GM03348 (cell line): ENCODE results near the gene DHX36.

Experiments
- DNase-seq: peaks from one replicate; pipeline ENCODE4 v3.0.0; 2012; ENCODE audit warnings: low spot score

Gene DHX36, protein sequence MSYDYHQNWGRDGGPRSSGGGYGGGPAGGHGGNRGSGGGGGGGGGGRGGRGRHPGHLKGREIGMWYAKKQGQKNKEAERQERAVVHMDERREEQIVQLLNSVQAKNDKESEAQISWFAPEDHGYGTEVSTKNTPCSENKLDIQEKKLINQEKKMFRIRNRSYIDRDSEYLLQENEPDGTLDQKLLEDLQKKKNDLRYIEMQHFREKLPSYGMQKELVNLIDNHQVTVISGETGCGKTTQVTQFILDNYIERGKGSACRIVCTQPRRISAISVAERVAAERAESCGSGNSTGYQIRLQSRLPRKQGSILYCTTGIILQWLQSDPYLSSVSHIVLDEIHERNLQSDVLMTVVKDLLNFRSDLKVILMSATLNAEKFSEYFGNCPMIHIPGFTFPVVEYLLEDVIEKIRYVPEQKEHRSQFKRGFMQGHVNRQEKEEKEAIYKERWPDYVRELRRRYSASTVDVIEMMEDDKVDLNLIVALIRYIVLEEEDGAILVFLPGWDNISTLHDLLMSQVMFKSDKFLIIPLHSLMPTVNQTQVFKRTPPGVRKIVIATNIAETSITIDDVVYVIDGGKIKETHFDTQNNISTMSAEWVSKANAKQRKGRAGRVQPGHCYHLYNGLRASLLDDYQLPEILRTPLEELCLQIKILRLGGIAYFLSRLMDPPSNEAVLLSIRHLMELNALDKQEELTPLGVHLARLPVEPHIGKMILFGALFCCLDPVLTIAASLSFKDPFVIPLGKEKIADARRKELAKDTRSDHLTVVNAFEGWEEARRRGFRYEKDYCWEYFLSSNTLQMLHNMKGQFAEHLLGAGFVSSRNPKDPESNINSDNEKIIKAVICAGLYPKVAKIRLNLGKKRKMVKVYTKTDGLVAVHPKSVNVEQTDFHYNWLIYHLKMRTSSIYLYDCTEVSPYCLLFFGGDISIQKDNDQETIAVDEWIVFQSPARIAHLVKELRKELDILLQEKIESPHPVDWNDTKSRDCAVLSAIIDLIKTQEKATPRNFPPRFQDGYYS

DNA sequence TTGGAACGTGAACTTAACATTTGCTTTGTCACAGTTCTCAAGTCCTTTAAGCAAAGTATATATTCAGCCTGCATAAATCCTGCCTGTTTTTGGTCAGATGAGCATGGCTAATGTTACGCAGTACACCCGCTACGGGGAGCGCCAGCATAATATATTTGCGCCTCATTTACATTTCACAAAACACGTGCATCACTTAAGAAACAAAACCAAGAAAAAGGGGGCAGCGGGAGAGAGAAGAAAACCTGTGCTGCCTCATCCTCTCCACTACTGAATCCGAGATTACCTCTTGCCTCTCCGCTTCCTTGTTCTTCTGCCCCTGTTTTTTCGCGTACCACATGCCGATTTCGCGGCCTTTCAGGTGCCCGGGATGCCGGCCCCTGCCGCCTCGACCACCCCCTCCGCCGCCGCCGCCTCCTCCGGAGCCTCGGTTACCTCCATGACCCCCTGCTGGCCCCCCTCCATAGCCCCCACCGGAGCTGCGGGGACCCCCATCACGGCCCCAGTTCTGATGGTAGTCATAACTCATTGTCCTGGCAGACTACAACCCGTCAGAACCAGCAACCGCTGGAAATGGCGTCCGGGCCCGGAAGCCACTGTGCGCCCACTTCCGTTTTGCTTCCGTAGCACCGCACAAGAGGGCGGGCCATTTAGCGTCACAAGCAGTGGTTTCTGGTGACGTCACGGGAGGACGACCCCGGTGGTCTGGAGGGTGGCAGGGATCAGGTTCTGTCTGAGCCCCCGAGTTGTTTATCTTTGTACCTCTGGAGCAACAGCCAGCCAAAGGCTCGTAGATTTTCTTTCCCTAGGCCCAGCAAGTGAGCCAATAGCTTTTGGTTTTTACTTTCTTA lies at the start of gene DHX36:
Gene DHX36, minus strand, starts transcription at position 597 of the 848 bp plus-strand sequence. Its CDS starts 71 bp downstream, at position 526.
- peak; percentile 94 for DNase-seq

DNA sequence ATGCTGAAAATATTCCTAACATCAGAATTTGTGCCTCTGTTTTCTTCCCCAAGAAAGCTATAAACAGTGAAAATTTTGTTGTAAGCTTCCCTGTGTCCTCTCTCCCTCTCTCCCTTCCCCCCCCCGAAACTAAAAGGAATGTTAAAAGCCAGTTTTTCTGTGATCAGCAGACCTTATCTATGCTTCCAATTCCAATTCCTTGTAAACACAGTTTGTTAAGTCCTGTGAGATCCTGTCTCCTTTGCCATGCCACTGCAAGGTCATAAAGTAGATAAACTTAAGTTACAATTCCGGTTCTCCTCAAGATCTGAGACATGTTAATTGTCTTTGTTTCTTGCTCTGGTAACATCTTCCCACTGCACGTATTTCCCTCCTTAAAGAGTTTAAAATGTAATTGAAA lies 42.9 kb upstream of the DHX36 start:
- DNase-seq: no peak

DNA sequence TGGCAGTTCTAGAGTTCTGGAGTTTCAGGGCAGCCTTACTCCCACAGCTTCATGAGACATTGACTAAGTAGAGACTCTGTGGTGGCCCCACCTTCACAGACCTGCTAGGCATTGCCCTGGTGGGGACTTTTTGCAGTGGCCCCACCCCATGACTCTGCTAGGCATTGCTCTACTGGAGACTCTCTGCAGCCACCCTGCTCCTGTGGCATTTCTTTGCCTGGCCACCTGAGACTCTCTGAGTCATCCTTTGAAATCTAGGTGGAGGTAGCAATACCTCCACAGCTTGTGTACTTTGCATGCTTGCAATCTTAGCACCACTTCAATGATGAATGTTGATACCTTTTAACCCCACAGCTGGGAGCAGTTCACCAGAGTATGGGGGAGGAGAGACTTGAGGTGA lies 40.6 kb upstream of the DHX36 start:
- no peak for DNase-seq

DNA sequence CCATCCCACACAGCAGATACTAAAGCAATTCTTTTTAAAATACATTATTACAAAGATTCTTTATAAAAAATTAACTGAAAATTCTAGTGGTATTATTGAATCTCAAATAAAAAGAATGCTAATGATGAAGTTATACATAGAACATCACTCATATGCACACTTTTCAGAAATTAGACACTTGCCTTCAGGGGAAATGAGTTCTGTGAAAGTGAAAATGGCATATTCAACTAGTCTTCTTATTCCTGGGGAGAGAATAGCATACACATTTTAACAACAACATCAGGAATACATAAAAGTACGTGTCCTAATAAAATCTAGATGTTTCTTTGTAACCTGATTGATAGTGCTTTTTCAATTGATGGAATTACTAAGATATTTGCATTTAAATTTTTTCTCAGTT lies 36.8 kb upstream of the DHX36 start:
- DNase-seq: no peak

DNA sequence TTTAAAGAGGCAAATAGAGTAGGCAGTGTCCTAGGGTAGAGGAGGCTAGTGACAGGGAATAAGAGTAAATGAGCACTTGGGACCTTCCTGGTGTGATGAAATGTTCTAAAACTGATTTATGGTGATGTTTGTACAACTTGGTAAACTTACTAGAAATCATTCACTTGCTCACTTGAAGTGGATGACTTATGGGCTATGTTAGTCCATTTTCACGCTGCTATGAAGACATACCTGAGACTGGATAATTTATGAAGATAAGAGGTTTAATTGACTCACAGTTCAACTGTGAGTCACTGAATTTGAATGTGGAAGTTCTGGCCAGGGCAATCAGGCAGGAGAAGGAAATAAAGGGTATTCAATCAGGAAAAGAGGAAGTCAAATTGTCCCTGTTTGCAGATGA lies 31.7 kb upstream of the DHX36 start:
- DNase-seq: no peak

DNA sequence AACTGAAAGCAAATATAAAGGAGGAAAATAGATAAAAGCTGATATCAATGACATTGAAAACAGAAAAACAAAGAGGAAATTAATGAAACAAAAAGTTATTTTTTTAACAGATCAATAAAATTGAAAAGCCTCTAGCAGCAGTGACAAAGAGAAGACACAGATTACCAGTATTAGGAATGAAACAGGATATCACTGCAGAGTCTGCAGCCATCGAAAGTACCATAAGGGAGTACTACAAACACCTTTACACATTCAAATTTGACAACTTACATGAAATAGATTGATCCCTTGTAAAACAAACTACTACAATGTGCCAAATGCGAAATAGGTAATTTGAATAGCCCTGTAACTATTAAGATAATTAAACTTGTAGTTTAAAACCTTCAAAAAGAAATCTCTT lies 24.9 kb upstream of the DHX36 start:
- no peak for DNase-seq

DNA sequence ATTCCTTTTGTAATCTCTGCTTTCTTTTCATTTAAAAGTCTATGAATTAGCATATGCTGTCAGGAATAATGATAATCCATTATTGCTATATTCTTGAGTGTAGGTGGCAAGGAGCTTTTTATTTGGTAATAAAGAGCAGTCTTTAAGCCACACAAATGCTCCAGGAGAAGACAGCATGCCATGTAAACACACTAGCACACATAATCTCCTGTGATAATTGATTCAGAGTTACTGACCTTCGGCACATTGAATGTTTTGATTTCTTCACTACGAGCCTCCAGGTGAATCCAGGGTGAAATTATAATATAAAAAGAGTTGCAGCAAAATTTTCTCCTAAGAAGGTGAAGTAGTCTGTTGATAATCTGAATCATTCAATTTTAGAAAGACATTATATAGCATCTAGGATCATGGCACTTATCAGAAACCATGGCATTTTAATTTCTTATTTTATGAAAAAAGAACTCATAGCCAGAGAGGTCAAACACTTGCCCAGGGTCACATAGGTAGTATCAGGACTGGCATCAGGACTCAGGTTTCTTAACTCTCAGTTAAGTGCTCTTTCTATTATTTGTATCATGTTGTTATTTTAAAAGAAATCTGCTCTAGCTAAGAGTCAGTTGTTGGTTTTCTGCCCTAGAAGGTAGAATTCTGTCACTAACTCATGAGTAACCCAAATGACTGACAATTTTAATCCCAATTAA lies 21.3 kb upstream of the DHX36 start:
- no peak for DNase-seq

DNA sequence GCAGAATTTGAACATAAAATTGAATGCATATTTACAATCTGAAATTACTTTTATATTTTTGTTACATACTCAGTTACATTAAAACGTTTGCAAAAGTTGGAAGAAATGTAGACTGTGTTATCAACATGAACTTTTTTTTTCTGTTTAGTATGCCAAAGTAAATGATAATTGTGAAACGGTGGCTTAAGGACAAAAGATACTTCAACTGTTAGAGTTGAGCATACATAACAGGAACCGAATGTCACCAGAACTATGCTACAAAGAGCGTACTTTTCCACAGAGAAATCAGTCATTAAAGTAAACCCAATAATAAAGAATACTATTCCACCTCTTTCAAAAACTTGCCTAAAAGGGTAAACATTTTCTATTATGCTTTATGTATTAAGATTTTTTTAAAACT lies 14.3 kb upstream of the DHX36 start:
- no peak for DNase-seq

DNA sequence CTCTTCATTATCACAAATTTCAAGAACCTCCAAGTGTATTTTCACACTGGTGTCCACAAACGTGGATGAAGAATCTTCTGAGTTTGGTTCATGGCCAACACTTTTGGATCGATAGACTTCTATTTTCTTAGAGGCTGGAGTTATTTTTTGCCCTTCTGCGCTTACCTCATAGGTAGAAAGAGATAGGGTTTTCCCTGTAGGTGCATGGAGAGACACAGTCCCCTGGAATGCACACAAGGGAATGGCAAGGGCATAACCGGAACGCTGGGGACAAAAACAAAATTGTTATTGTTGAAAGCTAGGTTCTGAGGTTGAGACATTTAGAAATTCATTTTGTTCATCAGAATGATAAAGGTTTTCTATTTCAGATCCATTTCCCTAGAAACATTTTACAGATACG lies 13.7 kb upstream of the DHX36 start:
- no peak for DNase-seq

DNA sequence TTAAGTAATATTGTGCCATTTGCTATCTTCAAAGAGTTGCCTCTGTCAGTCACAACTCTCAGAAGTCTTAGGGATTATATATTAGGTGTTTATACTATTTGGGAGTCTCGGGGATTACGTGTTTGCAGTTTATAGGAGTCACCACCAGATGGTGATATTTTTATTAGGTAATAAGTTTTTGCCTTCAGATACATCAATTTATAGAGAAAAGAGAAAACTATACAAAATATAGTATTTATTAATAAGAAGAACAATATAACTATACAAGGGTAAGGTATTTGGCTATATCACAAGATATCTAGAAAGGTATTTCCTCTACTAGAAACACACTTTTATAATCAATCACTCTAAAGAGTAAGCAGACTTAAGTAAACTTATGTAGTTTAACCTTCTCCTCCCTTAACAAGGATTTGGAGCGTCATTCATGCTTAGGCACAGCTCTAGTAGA lies 10.7 kb upstream of the DHX36 start:
- DNase-seq: peak; percentile 33

DNA sequence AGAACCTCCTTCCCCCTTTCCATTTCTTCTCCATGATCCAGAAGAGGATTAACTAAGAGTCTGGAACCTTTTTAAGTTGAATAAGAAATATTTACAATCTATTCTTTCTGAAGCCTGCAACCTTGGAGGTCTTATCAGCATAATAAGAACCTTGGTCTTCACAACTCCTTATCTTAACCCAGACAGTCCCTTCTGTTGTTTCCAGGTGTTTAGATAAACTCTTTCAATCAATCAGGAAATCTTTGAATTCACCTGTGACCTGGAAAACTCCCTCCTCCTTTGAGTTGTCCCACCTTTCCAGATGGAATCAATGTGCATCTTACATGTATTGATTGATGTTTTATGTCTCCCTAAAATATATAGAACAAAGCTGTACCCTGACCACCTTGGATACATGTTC lies 3.6 kb upstream of the DHX36 start:
- no peak for DNase-seq

DNA sequence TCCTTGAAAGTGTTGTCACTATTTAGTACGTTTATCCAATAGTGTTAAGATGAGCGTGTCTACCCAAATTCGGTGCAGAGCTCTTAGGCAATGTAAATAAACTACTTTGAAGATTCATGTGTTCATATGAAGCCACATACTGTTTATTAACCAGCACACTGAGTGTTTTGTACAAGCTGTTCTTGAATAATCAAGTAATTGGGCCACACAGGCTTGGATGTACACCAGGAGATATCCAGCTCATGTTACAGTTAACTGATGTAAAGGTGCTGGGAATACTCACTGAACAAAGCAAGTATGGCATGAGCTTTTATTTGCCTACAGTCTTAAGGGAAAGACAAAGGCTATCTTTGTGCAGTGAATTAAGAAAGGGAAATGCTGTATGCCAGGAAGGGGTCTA lies 632 bp upstream of the DHX36 start:
- no peak for DNase-seq

DNA sequence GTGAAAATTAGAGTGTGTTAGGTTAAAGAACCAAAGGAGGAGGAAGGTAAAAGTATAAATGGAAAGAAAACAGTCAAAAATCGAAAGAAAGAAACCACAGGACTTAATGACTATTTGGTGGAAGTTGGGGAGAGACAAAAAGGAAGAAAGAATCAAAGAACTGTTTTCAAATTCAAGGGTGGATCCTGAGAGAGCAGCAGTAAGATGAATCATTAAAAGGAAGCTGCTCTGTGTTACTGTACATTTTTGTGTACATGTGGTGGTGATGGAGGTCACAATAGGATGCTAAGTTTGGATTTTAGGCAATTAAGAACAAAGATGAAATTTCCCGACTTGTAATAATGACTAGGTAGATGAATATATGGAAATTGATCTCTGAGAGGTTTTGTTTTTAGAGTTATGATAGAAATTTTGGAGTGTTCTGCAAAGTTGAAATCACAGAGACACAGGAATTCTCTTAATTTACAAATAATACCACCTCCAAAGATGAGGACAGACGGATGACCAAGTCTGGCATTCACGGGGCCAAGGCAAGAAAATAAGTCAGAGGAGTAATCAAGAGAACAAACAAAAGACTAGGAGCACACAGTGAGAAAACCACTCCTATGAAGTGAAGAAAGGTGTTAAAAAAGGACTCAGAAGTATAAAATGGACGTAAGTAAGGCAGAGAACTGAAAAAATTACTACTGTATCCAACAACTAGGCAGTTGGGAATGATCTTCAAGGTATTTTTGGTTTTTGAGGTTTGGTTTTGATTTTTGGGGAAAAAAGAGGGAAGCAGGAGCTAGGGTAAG lies 7.1 kb downstream of the DHX36 start:
- DNase-seq: no peak

DNA sequence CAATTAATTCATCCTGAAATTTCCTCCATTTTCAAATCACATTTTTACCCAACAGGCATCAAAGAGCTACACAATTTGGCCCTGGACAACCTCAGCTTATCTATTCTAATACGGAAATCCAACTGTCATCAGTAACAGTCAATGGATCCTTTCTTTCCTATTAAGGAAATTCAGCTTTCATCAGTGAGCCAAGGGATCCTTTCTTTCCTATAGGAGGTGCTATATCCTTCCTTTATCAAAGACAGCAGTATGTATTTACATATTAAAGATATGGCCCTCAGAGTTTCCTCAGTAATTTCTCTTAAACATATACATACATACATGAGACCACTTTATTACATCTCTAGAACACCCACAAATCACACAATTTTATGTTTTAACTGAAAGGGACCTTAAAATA lies 10.1 kb downstream of the DHX36 start:
- no peak for DNase-seq

DNA sequence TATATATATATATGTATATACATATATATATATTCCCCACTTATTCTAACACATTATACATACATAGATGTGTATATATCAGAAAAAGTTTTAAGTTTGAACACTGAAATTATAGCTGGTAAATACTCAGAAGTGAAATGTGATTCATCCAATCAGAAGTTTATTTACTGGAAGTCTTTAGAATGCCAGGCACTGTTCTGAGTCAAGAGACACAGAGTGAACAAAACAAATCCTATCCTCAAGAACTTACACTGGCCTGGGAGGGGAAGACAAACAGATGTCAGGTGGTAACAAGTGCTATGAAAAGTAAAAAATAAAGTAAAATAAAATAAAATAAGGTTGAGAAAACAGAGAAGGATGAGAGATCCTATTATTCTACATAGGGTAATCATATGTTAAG lies 13.4 kb downstream of the DHX36 start:
- DNase-seq: peak; percentile 21

DNA sequence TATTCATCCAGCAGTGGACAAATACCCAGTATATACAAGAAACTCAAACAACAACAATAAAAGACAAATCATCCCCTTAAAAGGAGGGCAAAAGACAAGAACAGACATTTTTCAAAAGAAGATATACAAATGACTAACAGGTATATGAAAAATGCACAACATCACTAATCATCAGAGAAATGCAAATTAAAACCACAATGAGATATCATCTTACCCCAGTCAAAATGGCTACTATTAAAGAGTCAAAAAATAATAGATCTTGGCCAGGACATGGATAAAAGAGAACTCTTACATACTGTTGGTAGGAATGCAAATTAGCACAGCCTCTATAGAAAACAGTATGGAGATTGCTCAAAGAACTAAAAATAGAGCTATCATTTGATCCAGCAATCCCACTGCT lies 16.9 kb downstream of the DHX36 start:
- no peak for DNase-seq

DNA sequence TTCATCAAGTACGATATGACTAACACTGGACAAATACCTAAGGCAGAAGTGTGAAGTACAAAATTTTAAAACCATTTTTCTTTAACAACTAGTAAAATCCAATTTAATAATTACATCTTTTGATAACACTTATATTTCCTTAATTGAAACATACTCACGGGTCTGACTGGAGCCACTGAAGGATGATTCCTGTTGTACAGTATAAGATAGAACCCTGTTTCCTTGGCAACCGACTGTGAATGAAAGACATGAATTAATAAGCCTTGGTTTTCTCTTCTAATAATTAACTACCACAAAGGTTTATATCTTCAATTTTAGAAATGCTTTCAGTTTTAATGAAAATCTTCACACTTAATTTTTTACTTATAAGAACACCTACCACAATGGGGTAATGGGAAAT lies 19.4 kb downstream of the DHX36 start:
- no peak for DNase-seq

DNA sequence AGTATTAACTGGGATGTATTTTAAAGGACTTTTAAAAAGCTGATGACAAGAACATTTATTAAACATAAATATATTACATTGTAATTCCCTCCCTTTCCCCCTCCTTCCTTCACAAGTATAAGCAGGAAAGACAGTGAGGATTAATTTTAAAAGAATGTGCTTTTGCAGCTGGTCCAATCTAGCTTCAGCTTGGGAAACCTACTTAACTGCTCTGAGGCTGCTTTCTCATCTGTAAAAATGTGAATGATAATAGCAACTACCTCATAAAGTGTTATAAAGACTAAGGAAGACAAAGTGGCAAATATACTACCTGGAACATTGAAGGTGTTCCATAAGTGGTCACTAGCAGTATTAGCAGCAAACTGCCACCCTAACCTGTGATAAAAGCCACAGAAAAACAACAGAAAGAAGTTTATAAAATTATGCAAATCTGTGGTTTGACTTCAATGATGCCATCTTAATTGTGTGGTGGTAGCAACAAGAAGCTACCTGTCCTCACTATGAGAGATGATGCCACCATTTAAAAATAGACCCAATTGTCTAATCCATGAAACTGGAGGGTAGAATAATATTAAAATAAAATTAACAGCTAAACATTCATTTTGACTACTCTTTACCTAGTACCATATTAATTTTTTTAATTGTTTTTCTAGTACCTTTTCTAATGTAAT lies 20.0 kb downstream of the DHX36 start:
- peak; percentile 44 for DNase-seq

DNA sequence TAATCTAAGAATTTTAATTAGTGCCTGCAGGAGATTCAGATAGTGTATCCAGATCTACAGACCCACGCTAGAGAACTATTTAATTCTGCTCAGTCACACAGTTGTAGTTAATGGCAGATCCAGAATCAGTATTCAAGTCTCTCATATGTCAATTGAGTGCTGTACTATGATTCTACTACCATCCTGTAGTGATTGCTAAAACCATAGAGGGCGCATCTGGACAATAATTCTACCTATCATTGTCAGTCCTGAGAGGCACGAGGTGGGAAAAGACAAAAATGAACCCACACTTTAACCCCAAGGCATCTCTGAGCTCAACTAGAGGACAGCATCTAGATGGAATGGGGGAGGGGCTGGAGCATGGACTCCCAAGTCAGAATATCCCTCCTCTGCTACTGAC lies 22.7 kb downstream of the DHX36 start:
- DNase-seq: no peak

DNA sequence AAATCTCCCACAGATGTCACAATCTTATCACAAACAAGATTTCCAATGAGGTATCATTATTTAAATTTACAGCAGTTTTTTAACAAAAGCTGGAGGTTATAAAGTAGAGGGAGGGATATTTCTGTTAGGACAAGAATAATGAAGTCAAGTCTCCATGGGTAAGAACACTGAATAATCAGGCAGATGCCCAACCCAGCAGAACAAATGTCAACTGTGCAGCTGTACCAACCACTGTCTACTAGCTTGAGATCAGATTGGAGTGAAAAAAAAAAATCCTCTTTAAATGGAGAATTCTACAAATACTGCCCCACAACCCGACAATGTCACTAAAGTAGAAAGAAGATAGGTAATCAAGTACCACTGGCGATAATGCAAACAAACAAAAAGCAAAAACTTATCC lies 30.3 kb downstream of the DHX36 start:
- no peak for DNase-seq
